SU-DHL-6 (cell line): ENCODE data around the gene FAM47E.
"Not testable (repeated sequence)": the region's sequence is repeated elsewhere in the genome, so short reads cannot be mapped to it uniquely, and the experiment has no call there.

Source experiments
- H2AFZ ChIP-seq: fragments of 200-600 bp; sonication (generic); 2 replicates; pipeline ENCODE4 v1.6.1; 2014; ENCODE audit warnings: low read depth, mild to moderate bottlenecking, moderate library complexity, mixed read lengths, antibody characterized with exemption, low read length; ENCODE audit not compliant: severe bottlenecking
- H3F3A ChIP-seq: fragments of 200-600 bp; shearing (Covaris generic); 2 replicates; pipeline ENCODE4 v1.6.0; 2016; ENCODE audit warnings: antibody characterized with exemption, mild to moderate bottlenecking; ENCODE audit not compliant: insufficient read depth
- H3K27ac ChIP-seq: fragments of 200-600 bp; sonication (generic); 2 replicates; pipeline ENCODE4 v1.5.1; 2016; ENCODE audit warnings: low read depth, mild to moderate bottlenecking, low read length, moderate library complexity, mixed read lengths
- H3K27me3 ChIP-seq: fragments of 200-600 bp; sonication (generic), shearing (Covaris generic); 2 replicates; pipeline ENCODE4 v1.6.0; 2014; ENCODE audit warnings: mild to moderate bottlenecking, low read length
- H3K36me3 ChIP-seq: fragments of 200-600 bp; sonication (generic); 2 replicates; pipeline ENCODE4 v1.6.1; 2014; ENCODE audit warnings: mild to moderate bottlenecking, low read length, mixed read lengths
- H3K4me2 ChIP-seq: fragments of 300-600, 200-600 bp; shearing (Covaris generic), sonication (generic); 2 replicates; pipeline ENCODE4 v1.6.0; 2014; ENCODE audit warnings: low read length, low read depth, mild to moderate bottlenecking; ENCODE audit not compliant: poor library complexity, severe bottlenecking
- H3K4me3 ChIP-seq: fragments of 200-600 bp; sonication (generic); 2 replicates; pipeline ENCODE4 v1.5.1; 2014; ENCODE audit warnings: antibody characterized with exemption, low read length, mild to moderate bottlenecking, mixed read lengths; ENCODE audit not compliant: insufficient read depth, poor library complexity, severe bottlenecking
- H3K79me2 ChIP-seq: fragments of 200-600 bp; sonication (generic); 2 replicates; pipeline ENCODE4 v1.6.1; 2014; ENCODE audit warnings: mild to moderate bottlenecking, low read length, moderate library complexity; ENCODE audit not compliant: insufficient read depth
- H3K9ac ChIP-seq: fragments of 200-600 bp; sonication (generic); 2 replicates; pipeline ENCODE4 v1.7.0; 2014; ENCODE audit warnings: mild to moderate bottlenecking, low read length
- H3K9me2 ChIP-seq: fragments of 200-600 bp; sonication (generic); replicated peaks from 2 replicates; pipeline ENCODE4 v1.6.1; 2014; ENCODE audit warnings: low read length; ENCODE audit not compliant: insufficient read depth
- H3K9me3 ChIP-seq: fragments of 200-600 bp; sonication (generic); 2 replicates; pipeline ENCODE4 v1.6.1; 2014; ENCODE audit warnings: low read length, mixed read lengths; ENCODE audit not compliant: insufficient read depth
- H4K20me1 ChIP-seq: fragments of 200-600 bp; sonication (generic); 2 replicates; pipeline ENCODE4 v1.6.1; 2014; ENCODE audit warnings: low read depth, mild to moderate bottlenecking, antibody characterized with exemption, low read length, moderate library complexity, mixed read lengths
- CTCF ChIP-seq: fragments of 200-600 bp; sonication (generic); IDR thresholded peaks from one replicate; pipeline ENCODE4 v1.5.1; 2017; ENCODE audit warnings: antibody characterized with exemption, mild to moderate bottlenecking, low read length, moderate library complexity; ENCODE audit not compliant: insufficient read depth, poor library complexity, severe bottlenecking
- EZH2phosphoT487 ChIP-seq: fragments of 200-600 bp; sonication (generic), shearing (Covaris generic); conservative IDR thresholded peaks from 2 replicates; pipeline ENCODE4 v1.6.1; 2018; ENCODE audit warnings: mild to moderate bottlenecking, antibody characterized with exemption, low read length, moderate library complexity, mixed read lengths

The FAM47E gene

GRCh38 chr4:76240236-76240635, 11.3 kb upstream of the FAM47E start:
- Histone ChIP-seq H3K79me2 (no peaks in the 10 kb centered on the region), H3K4me2 (no peak overlapping the region), H3F3A (no peaks in the 10 kb centered on the region), H3K4me3 (no peak overlapping the region), H3K9me2 (no peaks in the 10 kb centered on the region), H3K9ac (no peak overlapping the region), H2AFZ (no peak overlapping the region), H4K20me1 (no peaks in the 10 kb centered on the region), H3K9me3 (no peaks in the 10 kb centered on the region), H3K27me3 (no peaks in the 10 kb centered on the region), H3K27ac (no peak overlapping the region), H3K36me3 (no peaks in the 10 kb centered on the region)
- TF ChIP-seq EZH2phosphoT487 (no peak), CTCF (no peak)

GRCh38 chr4:76243877-76244276, 7.6 kb upstream of the FAM47E start:
- not testable (repeated sequence) for H3F3A ChIP-seq, H3K9me2 ChIP-seq, H3K79me2 ChIP-seq, H3K9ac ChIP-seq, H4K20me1 ChIP-seq, H3K9me3 ChIP-seq, H3K4me2 ChIP-seq, H2AFZ ChIP-seq, H3K27me3 ChIP-seq, H3K4me3 ChIP-seq, H3K27ac ChIP-seq, H3K36me3 ChIP-seq

GRCh38 chr4:76246025-76246424, 5.5 kb upstream of the FAM47E start:
- Histone ChIP-seq H3K9me2 (no peaks in the 10 kb centered on the region), H3K4me3 (no peak overlapping the region), H3K9me3 (no peaks in the 10 kb centered on the region), H3K9ac (no peak overlapping the region), H3F3A (no peaks in the 10 kb centered on the region), H3K4me2 (no peak overlapping the region), H3K36me3 (no peaks in the 10 kb centered on the region), H2AFZ (no peak overlapping the region), H3K27me3 (no peaks in the 10 kb centered on the region), H3K79me2 (no peaks in the 10 kb centered on the region), H3K27ac (no peak overlapping the region), H4K20me1 (no peaks in the 10 kb centered on the region)
- TF ChIP-seq CTCF: no peak
- TF ChIP-seq EZH2phosphoT487: no peak

DNA sequence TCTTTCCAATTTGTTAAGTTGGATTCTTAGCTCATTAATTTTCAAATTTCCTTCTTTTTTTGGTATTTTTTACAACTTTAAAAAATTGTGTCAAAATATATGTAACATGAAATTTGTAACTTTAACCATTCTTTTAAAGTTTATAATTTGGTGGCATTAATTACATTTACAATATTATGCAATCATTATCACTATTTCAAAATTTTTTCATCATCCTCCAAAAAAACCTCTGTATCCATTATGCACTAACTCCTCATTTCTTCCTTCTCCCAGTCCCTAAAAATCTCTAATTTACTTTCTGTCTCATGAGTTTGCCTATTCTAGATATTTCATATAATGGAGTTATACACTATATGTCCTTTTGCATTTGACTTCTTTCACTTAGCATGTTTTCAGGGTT, 4.7 kb upstream of the FAM47E start:
- Histone ChIP-seq H3K27ac (no peak overlapping the region), H3F3A (no peaks in the 10 kb centered on the region), H3K4me2 (no peak overlapping the region), H3K4me3 (no peak overlapping the region), H3K9ac (no peak overlapping the region), H3K79me2 (no peaks in the 10 kb centered on the region), H3K36me3 (no peaks in the 10 kb centered on the region), H3K9me3 (no peaks in the 10 kb centered on the region), H2AFZ (no peak overlapping the region), H3K27me3 (no peaks in the 10 kb centered on the region), H4K20me1 (no peaks in the 10 kb centered on the region), H3K9me2 (no peaks in the 10 kb centered on the region)
- TF ChIP-seq CTCF: no peak
